Muscle of leg (tissue), 11 donors: Measurements from ENCODE around the gene ZKSCAN4. TPM values are rescaled to one million over a fixed set of nuclear protein-coding genes. Genes with fewer than 3 reads are reported as not detected.
A peak's percentile ranks its signal among the peaks of the same experiment; 100 is the strongest.

ENCODE experiments used
- DNase-seq: peaks from one replicate; pipeline ENCODE4 v3.0.0; 2013
- H3K27ac ChIP-seq: one replicate; pipeline ENCODE4 v1.5.1; 2013; ENCODE audit warnings: mild to moderate bottlenecking, low read length, control low read depth
- H3K27me3 ChIP-seq: one replicate; pipeline ENCODE4 v1.6.1; 2013; ENCODE audit warnings: low read length; ENCODE audit not compliant: control insufficient read depth, insufficient read depth
- H3K36me3 ChIP-seq: one replicate; pipeline ENCODE4 v1.6.1; 2013; ENCODE audit warnings: low read length; ENCODE audit not compliant: control insufficient read depth, insufficient read depth
- H3K4me1 ChIP-seq: one replicate; pipeline ENCODE4 v1.6.1; 2013; ENCODE audit warnings: low read length; ENCODE audit not compliant: control insufficient read depth, insufficient read depth
- H3K4me3 ChIP-seq: one replicate; pipeline ENCODE4 v1.5.1; 2013; ENCODE audit warnings: low read length, control low read depth
- H3K9me3 ChIP-seq: replicated peaks from 2 replicates; pipeline ENCODE4 v1.6.1; 2013; ENCODE audit warnings: low read depth, low read length; ENCODE audit not compliant: control insufficient read depth
- WGBS: methylation state at CpG from one replicate; pipeline ENCODE4 v1.1.5; 2013; ENCODE audit warnings: missing lambda C conversion rate; ENCODE audit not compliant: insufficient coverage; 5-methylcytosine and 5-hydroxymethylcytosine counted together
- polyA plus RNA-seq, 8 donors: library from polyadenylated mRNA; unstranded; fragments of 120-200 nt; gene quantifications; one replicate each; pipeline versions ENCODE4 v1.2.1 to v1.2.3, GENCODE V29; 2013; ENCODE audit warnings: inconsistent platforms in 1 of 8, low replicate concordance in 1 of 8; ENCODE audit not compliant: insufficient read length in 8 of 8, insufficient read depth in 1 of 8
- total RNA-seq: library from RNA; stranded (reverse); fragments of 120-200 nt; gene quantifications from one replicate; pipeline ENCODE4 v1.2.4, GENCODE V29; 2013

The ZKSCAN4 gene
- total and polyA plus RNA-seq, 9 donors = 4.8 to 7.0 (median 5.6) TPM

DNA sequence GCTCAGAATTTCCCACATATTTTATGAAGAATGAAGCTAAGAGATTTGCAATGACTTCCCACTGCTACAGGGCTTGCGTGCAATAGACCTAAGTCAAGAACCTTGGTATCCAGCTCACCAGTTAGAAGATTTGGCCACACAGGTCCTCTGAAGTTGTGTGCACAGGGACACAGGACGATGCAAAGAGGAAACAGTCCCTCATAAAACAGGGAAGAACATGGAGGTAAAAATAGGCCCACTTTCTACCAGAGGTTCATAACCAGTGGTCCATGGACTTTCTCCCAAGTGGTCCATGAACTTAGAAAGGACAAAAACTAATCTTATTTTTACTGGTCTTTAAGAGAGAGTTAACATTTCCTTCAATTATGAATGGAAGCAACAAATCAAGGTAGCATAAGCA, 1.3 kb downstream of the ZKSCAN4 start:
- H3K27me3 ChIP-seq = peaks cover 3% of the 10 kb centered on the region
- no peak overlapping the region for H3K4me3 ChIP-seq
- DNase-seq = no peak
- WGBS = no CpG with 5 or more reads among the region's 2 CpGs
- H3K36me3 ChIP-seq = peaks cover 25% of the 10 kb centered on the region
- H3K9me3 ChIP-seq = no peaks in the 10 kb centered on the region
- peaks cover 11% of the 10 kb centered on the region for H3K4me1 ChIP-seq
- no peak overlapping the region for H3K27ac ChIP-seq

DNA sequence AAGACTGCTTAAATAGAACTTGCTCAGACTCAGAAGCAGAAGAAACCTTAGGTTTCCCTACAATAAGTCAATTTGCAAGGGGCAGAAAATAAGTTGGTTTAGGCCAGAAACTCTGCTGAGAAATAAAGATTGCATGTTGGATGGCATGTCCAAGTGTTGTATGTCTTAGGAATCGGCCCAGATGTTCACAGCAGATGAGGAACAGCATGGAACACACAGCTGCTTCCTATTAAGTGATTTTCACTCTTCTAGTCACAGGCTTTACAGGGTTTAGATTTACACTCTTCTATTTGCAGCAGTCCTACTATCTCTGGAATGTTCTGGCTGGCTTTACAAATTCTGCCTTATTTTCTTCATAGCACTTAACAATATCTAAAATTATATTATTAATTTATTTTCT, 3.2 kb downstream of the ZKSCAN4 start:
- peaks cover 1% of the 10 kb centered on the region for H3K27me3 ChIP-seq
- H3K36me3 ChIP-seq = peaks cover 39% of the 10 kb centered on the region
- H3K27ac ChIP-seq = no peak overlapping the region
- no peak overlapping the region for H3K4me3 ChIP-seq
- H3K4me1 ChIP-seq = peaks cover 11% of the 10 kb centered on the region
- no CpG with 5 or more reads among the region's 1 CpG for WGBS
- no peak for DNase-seq
- no peaks in the 10 kb centered on the region for H3K9me3 ChIP-seq

DNA sequence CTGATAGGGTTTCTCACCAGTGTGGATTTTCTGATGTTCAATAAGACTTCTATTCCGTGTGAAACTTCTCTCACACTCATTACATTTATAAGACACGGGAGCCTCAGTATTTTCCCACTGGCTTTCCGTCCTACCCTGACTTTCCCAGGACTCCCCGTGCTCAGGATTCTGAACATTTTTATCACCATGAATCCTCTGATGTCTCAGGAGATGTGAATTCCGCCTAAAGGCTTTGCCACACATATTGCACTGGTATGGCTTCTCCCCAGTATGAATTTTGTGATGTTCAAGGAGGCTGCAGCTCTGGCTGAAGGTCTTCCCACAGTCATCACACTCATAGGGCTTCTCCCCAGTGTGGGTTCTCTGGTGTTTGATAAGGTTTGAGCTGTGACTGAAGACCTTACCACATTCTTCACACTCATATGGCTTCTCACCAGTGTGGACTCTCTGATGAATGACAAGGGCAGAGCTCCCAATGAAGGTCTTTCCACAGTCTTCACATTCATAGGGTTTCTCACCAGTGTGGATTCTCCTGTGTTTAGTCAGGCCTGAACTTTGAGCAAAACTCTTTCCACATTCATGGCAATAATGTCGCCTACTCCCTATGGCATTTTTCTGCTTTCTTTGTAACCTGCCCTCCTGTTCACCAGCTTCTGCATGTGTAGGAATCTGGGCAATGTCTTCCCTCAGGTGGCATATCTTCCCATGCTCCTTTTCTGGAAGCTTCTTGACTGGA, 6.7 kb downstream of the ZKSCAN4 start:
- Histone ChIP-seq H3K4me3 (no peak overlapping the region), H3K27me3 (no peaks in the 10 kb centered on the region), H3K27ac (no peak overlapping the region), H3K9me3 (no peaks in the 10 kb centered on the region), H3K36me3 (peaks cover 41% of the 10 kb centered on the region), H3K4me1 (no peaks in the 10 kb centered on the region)
- DNase-seq = no peak
- 90% methylated on average over 4 of the region's 6 CpGs for WGBS

DNA sequence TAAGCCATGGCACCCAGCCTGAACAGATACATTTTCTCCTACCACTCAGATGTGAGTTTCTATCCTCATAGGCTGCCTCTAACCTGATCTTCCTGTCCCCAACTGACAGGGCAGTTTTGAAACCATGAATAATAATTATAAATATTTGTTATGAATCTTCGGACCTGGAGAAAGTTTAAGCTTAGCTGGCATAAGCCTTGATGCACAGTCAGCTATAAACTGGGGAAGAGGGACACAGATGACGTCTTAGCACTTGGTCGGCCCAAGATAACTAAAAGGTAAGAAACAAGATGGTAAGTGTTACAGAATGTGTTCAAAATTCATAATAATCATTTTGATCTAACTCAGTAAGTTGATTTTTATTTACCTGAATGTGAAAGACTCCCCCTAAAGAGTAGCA, 8.1 kb downstream of the ZKSCAN4 start:
- Histone ChIP-seq H3K4me3 (no peak overlapping the region), H3K4me1 (no peaks in the 10 kb centered on the region), H3K36me3 (peaks cover 39% of the 10 kb centered on the region), H3K9me3 (no peaks in the 10 kb centered on the region), H3K27me3 (no peaks in the 10 kb centered on the region), H3K27ac (no peak overlapping the region)
- DNase-seq = no peak
- WGBS = no CpG with 5 or more reads among the region's 3 CpGs

DNA sequence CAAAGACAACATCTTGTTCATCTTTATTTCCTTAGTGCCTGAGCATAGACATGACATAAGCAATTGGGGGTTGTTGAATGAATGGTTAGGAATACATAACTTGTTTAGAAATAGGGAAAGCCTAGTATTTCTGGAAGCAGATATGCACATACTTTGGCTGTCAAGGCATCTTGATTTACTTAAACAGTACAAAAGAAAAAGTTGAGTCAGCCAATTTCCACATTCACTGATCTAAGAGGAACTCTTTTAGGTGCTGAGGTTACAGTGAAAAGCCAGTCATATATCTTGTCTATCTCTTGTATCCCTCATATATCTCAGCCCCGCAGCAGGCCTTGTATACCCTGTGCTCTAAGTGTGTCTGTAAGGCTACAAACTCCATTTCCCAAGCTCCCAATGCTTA, 11.6 kb downstream of the ZKSCAN4 start:
- Histone ChIP-seq H3K27me3 (no peaks in the 10 kb centered on the region), H3K27ac (no peak overlapping the region), H3K4me3 (no peak overlapping the region), H3K36me3 (peaks cover 19% of the 10 kb centered on the region), H3K4me1 (no peaks in the 10 kb centered on the region), H3K9me3 (no peaks in the 10 kb centered on the region)
- no CpG with 5 or more reads among the region's 1 CpG for WGBS
- no peak for DNase-seq

DNA sequence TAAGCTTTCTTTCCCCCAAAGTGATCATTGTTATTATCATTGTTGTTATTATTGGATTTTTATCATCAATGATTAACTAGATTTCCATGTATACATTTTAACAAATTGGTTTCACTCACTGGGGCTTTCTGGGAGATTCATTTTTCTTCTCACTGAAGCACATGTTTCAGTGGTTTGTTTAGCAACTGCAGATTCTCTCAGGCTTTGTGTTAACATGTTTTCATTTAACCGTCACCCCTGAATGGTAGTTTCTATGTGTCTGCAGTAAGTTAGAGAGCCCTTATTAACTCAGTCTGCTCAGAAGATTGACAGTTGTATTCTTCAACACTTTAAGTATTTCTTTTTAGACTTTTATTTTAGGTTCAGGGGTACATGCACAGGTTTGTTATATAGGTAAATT, 12.4 kb downstream of the ZKSCAN4 start:
- peaks cover 11% of the 10 kb centered on the region for H3K36me3 ChIP-seq
- H3K4me1 ChIP-seq = no peaks in the 10 kb centered on the region
- H3K4me3 ChIP-seq = no peak overlapping the region
- whole genome bisulfite sequencing = no CpG with 5 or more reads among the region's 1 CpG
- no peak for DNase-seq
- no peaks in the 10 kb centered on the region for H3K27me3 ChIP-seq
- H3K9me3 ChIP-seq = no peaks in the 10 kb centered on the region
- H3K27ac ChIP-seq = no peak overlapping the region

DNA sequence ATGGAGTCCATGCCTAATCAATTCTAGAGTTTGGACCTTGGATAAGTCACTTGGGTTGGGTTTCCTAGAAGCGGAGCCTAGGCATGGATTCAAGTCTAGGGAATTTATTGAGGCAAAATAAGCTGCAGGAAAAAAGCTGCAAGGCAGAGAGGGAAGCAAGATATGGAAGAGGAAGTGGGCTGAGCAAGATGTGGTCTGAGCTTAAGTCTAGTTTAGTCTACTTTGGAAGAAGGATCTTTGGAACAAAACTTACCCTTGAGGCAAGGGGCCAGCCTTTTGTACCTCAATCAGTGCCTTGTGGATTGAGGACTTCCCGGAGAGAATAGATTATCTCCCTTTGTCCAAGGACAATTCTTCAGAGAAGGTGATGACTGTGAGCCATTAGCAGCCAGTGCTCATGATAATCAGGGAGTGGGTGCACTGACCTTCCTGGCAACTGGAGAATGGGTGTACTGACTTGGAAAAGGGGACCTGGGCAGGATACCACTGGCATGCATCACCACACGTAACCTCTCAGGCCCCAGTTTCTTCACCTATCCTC, 16.1 kb downstream of the ZKSCAN4 start:
- no peaks in the 10 kb centered on the region for H3K27me3 ChIP-seq
- no peak overlapping the region for H3K27ac ChIP-seq
- peak; percentile 15 for DNase-seq
- 88% methylated on average over 1 of the region's 3 CpGs for WGBS
- no peak overlapping the region for H3K4me3 ChIP-seq
- H3K4me1 ChIP-seq = no peaks in the 10 kb centered on the region
- peaks cover 32% of the 10 kb centered on the region for H3K36me3 ChIP-seq
- no peaks in the 10 kb centered on the region for H3K9me3 ChIP-seq

DNA sequence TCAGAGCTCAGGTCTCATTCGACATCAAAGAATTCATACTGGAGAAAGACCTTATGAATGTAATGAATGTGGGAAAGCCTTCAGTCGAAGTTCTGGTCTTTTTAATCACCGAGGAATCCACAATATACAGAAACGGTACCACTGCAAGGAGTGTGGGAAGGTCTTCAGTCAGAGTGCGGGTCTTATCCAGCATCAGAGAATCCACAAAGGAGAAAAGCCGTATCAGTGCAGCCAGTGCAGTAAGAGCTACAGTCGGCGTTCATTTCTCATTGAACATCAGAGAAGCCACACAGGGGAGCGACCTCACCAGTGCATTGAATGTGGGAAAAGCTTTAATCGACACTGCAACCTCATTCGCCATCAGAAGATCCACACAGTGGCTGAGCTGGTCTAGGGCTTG, 19.3 kb downstream of the ZKSCAN4 start:
- Histone ChIP-seq H3K4me3 (no peak overlapping the region), H3K4me1 (no peaks in the 10 kb centered on the region), H3K27me3 (no peaks in the 10 kb centered on the region), H3K27ac (no peak overlapping the region), H3K9me3 (no peaks in the 10 kb centered on the region), H3K36me3 (peaks cover 54% of the 10 kb centered on the region)
- 98% methylated on average over 6 of the region's 11 CpGs for whole genome bisulfite sequencing
- no peak for DNase-seq

DNA sequence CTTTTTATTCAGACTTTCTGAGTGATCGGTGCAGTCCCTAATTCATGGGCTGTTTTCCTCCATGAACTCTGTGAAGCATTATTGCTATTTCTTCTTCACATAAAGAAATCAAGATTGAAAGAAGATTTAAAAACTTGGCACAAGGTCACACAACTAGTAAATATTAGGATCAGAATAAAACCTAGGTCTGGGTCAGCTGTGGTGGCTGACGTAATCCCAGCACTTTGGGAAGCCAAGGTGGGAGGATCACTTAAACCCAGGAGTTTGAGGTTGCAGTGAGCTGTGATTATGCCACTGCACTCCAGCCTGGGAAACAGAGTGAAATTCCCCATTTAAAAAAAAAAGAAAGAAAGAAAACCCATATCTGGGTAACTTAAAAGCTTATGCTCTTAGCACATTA, 25.6 kb downstream of the ZKSCAN4 start:
- H3K4me3 ChIP-seq = no peak overlapping the region
- DNase-seq = no peak
- H3K9me3 ChIP-seq = no peaks in the 10 kb centered on the region
- no CpG with 5 or more reads among the region's 2 CpGs for WGBS
- no peak overlapping the region for H3K27ac ChIP-seq
- H3K36me3 ChIP-seq = peaks cover 41% of the 10 kb centered on the region
- peaks cover 2% of the 10 kb centered on the region for H3K27me3 ChIP-seq
- H3K4me1 ChIP-seq = peaks cover 11% of the 10 kb centered on the region

DNA sequence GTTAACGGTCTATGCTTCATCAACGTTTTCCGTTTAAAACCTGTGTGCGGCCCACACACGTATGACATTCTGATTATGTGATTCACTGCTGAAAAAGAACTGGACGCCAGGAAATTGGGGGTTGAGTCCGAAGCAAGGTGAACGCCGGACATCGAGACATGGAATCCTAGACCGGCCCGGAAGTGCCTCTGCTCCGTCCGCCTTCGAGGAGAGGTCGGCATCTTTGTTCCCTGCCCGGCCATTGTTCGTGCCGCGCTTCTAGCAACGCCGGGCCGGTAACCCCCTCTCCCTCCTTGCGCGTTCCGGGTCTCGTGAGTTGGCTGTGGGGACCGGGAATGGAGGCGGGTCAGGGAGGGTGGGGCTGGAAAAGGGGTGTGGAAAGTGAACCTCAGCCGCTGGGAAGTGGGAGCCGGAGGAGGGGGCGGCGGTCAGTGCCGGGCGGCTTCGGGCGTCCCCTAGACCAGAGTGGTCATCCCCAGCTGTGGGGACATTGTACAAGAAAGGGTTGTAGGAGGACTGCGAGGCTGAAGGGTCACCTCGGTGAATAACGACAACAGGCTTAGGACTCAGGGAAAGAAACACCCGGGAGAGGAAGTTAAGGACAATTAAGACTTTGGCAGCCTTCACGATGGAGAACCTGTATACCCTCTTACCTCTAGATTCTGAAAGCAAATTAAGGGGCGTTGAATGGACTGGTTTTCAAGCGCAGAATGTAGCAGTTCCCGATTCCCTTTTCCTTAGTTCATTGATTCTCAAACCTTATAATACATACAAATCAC, 26.8 kb downstream of the ZKSCAN4 start, which contains the start of gene ZSCAN9:
Gene ZSCAN9, plus strand, starts transcription at position 220 of the 779 bp plus-strand sequence. CDS start 1,810 bp downstream, outside the sequence.
- Histone ChIP-seq H3K27ac (peak within 1 kb of the TSS; percentile 87), H3K27me3 (peaks cover 2% of the 10 kb centered on the region), H3K4me1 (peaks cover 11% of the 10 kb centered on the region), H3K4me3 (peak within 1 kb of the TSS; percentile 80), H3K9me3 (no peaks in the 10 kb centered on the region), H3K36me3 (peaks cover 30% of the 10 kb centered on the region)
- DNase-seq = peak; percentile 97
- 0% methylated on average over 25 of the region's 45 CpGs for WGBS
